Fibroblast of pulmonary artery (primary cell): ENCODE results near the gene LIMA1.
"Not testable (repeated sequence)": the region's sequence is repeated elsewhere in the genome, so short reads cannot be mapped to it uniquely, and the experiment has no call there.

Experiments used
- DNase-seq: peaks from one replicate; pipeline ENCODE4 v3.0.0-alpha.2; 2010; ENCODE audit warnings: low read depth
- H3K4me3 ChIP-seq: replicated peaks from 2 replicates; pipeline ENCODE4 v1.5.1; 2011; ENCODE audit warnings: low read depth, mild to moderate bottlenecking, control low read depth, low read length, moderate library complexity
- TF ChIP-seq, protein P1 (sequence below): IDR thresholded peaks from 2 replicates; pipeline ENCODE4 v1.5.1; 2011; ENCODE audit warnings: mild to moderate bottlenecking, control low read depth, low read length, inconsistent platforms; ENCODE audit errors: missing control alignments

The LIMA1 gene

DNA sequence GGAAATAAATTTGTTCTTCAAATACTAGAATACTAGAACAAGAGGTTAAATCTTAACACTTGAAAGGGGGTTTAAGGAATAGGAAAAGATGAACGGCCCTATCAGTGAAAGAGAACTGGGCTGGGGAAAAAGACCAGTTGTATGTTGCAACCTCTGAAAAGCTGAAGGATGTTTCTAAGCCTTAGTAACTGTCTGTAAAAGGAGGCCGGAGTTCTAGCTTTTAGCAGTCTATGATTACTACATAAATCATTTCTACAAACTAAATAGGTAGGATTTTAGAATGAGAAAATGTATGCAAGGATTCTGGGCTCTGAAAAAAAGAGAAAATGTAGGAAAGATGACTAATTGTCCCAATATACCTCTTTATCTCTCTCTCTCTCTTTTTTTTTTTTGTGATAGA is 121.1 kb downstream of the LIMA1 start:
- TF ChIP-seq, protein P1, sequence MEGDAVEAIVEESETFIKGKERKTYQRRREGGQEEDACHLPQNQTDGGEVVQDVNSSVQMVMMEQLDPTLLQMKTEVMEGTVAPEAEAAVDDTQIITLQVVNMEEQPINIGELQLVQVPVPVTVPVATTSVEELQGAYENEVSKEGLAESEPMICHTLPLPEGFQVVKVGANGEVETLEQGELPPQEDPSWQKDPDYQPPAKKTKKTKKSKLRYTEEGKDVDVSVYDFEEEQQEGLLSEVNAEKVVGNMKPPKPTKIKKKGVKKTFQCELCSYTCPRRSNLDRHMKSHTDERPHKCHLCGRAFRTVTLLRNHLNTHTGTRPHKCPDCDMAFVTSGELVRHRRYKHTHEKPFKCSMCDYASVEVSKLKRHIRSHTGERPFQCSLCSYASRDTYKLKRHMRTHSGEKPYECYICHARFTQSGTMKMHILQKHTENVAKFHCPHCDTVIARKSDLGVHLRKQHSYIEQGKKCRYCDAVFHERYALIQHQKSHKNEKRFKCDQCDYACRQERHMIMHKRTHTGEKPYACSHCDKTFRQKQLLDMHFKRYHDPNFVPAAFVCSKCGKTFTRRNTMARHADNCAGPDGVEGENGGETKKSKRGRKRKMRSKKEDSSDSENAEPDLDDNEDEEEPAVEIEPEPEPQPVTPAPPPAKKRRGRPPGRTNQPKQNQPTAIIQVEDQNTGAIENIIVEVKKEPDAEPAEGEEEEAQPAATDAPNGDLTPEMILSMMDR: no peak
- H3K4me3 ChIP-seq: no peak overlapping the region
- DNase-seq: peak; percentile 51

DNA sequence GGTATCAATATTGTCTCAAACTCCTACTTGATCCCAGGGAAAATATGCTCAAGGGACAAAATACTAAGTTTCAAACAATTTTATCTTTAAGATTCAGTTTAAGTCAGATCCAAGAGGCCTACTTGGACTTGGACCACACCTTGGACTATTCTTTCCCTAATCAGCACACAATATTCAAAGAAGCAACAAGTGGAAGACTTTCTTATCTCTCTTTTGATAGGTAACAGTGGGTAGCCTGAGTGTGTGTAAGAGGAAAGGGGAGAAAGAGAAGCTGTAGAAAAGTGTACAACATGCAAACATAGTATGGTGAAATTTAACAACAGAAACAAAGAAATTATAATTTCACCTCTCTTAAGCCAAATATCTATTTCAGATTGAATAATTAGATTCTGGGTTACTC is 122.7 kb downstream of the LIMA1 start:
- TF ChIP-seq, protein P1: no peak
- DNase-seq: no peak
- no peak overlapping the region for H3K4me3 ChIP-seq

DNA sequence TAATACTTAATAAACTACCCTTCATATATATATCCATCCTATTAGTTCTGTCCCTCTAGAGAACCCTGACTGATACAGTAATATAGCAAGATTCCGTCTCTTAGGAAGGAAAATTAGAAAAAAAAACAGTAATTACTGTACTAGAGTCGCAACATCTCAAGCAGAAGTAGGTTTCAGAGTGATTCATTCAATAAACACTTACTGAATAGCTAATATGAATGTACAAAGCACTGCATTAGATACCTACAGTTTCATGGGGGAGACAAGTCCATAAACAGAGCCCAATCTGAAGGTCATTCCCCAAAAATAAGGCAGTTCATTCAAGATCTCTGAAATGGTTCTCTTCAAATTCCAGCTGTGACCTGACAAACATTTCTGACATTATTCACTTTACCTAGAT is 126.1 kb downstream of the LIMA1 start:
- TF ChIP-seq, protein P1: no peak
- no peak for DNase-seq
- H3K4me3 ChIP-seq: no peak overlapping the region

DNA sequence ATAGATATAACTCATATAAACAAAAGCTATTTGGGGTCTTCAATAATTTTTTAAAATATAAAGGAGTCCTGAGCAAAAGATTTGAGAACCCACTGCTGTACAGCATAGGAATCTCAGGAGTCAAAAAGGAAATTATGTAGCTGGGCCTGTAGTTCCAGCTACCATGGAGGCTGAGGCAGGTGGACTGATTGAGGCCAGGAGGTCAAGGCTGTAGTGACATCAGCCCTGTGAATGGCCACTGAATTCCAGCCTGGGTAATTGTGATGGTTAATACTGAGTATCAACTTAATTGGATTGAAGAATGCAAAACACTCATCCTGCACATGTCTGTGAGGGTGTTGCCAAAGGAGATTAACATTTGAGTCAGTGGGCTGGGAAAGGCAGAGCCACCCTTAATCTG is 126.7 kb downstream of the LIMA1 start:
- H3K4me3 ChIP-seq: no peak overlapping the region
- TF ChIP-seq, protein P1: no peak
- no peak for DNase-seq

DNA sequence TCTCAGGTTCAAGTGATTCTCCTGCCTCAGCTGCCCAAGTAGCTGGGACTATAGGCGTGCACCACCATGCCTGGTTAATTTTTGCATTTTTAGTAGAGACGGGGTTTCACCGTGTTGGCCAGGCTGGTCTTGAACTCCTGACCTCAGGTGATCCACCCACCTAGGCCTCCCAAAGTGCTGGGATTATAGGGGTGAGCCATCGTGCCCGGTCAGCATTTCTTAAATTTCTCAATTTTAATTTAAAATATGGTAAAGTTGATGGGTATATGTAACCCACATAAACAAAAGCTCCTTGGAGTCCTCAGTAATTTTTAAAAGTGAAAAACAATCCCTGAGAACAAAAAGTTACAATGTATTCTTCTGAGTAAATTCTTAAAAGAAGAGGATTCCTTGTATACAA is 128.4 kb downstream of the LIMA1 start:
- H3K4me3 ChIP-seq, DNase-seq: not testable (repeated sequence)

DNA sequence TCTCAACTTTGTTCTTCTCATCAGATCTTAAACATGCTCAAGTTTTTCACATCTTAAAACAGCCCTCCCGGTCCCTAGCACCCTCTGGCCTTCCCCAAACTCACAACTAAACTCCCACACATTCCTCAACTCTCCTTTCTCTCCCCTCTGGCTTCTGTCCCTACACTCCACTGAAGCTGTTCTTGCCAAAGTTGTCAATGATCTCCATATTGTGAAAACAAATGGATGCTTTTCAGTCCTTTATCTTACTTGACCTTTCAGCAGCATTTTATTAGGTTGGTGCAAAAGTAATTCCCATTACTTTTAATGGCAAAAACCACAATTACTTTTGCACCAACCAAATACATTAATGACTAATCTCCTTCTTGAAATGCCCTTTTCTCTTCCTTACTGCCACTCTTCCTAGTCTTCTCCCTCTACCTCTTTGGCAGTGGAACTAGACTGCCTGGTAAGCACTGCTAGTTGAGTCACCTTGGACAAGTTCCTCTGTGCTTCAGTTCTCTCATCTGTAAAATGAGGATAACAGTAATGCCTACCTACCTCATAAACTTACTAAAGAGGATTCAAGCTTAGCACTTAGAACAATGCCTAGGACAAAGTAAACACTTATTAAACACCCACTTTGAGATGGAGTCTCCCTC is 132.2 kb downstream of the LIMA1 start:
- TF ChIP-seq, protein P1: no peak
- no peak overlapping the region for H3K4me3 ChIP-seq
- DNase-seq: peak; percentile 52

DNA sequence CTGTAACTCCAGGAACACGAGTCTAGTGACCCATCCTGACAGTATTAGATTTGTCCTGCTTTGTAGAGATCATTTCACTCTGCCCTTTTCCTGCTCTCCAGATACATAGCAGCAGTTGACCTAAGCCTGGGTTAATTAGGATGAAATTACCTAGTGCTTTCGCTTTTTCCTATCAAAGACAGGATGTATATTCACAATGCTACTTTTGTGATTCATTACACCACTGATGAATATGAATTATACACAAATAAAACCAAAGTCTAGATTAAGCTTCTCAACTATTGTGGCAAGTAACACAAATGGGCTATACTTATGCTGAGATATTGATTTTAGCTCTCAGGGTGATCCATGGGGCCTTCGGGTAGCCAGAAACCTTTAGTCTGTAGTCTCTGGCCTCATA is 134.0 kb downstream of the LIMA1 start:
- H3K4me3 ChIP-seq: no peak overlapping the region
- DNase-seq: no peak
- TF ChIP-seq, protein P1: no peak

DNA sequence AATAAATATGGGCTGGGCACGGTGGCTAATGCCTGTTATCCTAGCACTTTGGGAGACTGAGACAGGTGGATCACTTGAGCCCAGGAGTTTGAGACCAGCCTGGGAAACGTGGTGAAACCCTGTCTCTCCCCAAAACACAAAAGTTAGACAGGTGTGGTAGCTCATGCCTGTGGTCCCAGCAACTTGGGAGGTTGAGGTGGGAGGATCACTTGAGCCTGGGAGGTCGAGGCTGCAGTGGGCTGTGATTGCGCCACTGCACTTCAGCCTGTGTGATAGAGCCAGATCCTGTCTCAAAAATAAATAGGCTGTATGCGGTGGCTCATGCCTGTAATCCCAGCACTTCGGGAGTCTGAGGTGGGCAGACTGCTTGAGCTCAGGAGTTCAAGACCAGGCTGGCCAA is 135.3 kb downstream of the LIMA1 start:
- not testable (repeated sequence) for DNase-seq, H3K4me3 ChIP-seq
